Suppressor macrophage (primary cell): ENCODE measurements around the gene MEI1.

Experiments used
- DNase-seq, 4 experiments: peaks; one replicate each; pipeline ENCODE4 v3.0.0-alpha.2; 2020 to 2022

The MEI1 gene

GRCh38 chr22:41844513-41844912, 145.2 kb downstream of the MEI1 start:
- no peak for DNase-seq

GRCh38 chr22:41845380-41846267, 146.3 kb downstream of the MEI1 start:
- DNase-seq = no peak

GRCh38 chr22:41846268-41846987, 147.1 kb downstream of the MEI1 start:
- DNase-seq = no peak

GRCh38 chr22:41847300-41847699, 148.0 kb downstream of the MEI1 start:
- no peak for DNase-seq

GRCh38 chr22:41848468-41848867, 149.2 kb downstream of the MEI1 start:
- peak; percentile 83 to 92 (median 90) for DNase-seq
